Cardiac fibroblast (primary cell): ENCODE data around the gene TOM1.

Source experiments
- DNase-seq, 2 donors: peaks; one replicate each; pipeline versions ENCODE4 v3.0.0 to v3.0.0-alpha.2; 2010; ENCODE audit warnings: low read depth in 2 of 2
- H3K4me3 ChIP-seq, 2 donors: replicated peaks in 1 of 2; 1 replicate in 1 of 2; 2 replicates in 1 of 2; pipeline ENCODE4 v1.5.1; 2011; ENCODE audit warnings: low read depth in 2 of 2, low read length in 2 of 2, mild to moderate bottlenecking in 2 of 2, moderate library complexity in 1 of 2
- TF ChIP-seq, protein P1 (sequence below): IDR thresholded peaks from one replicate; pipeline ENCODE4 v1.5.1; 2011; ENCODE audit warnings: low read depth, mild to moderate bottlenecking, low read length, inconsistent platforms

The TOM1 gene

DNA sequence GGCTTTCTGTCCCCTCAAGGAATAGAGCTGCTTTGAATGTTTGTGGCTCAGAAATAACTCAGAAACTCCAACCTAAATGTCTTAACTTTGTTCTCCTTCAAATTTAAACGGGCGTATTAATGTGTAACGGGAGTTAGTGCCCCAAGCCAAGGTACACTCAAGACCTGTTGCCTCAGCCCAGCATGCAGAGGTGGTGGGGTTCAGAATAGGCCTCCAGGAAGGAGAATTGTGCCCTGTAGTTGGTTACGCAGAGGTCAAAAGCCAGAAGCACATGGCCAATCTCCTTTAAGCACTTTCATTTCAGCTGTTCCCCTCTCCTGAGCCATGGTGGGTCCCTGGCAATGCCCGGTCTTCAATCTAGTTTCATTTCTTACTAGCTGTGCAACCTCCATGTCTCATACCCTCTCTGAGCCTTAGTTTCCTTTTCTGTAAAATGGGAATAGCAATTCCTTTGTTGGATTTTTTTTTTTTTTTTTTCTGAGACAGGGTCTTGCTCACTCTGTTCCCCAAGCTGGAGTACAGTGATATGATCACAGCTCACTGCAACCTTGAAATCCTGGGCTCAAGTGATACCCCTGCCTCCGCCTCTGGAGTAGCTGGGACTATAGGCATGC is 85.4 kb downstream of the TOM1 start:
- no peak for DNase-seq
- no peak overlapping the region for H3K4me3 ChIP-seq
- TF ChIP-seq, protein P1, sequence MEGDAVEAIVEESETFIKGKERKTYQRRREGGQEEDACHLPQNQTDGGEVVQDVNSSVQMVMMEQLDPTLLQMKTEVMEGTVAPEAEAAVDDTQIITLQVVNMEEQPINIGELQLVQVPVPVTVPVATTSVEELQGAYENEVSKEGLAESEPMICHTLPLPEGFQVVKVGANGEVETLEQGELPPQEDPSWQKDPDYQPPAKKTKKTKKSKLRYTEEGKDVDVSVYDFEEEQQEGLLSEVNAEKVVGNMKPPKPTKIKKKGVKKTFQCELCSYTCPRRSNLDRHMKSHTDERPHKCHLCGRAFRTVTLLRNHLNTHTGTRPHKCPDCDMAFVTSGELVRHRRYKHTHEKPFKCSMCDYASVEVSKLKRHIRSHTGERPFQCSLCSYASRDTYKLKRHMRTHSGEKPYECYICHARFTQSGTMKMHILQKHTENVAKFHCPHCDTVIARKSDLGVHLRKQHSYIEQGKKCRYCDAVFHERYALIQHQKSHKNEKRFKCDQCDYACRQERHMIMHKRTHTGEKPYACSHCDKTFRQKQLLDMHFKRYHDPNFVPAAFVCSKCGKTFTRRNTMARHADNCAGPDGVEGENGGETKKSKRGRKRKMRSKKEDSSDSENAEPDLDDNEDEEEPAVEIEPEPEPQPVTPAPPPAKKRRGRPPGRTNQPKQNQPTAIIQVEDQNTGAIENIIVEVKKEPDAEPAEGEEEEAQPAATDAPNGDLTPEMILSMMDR: no peak

DNA sequence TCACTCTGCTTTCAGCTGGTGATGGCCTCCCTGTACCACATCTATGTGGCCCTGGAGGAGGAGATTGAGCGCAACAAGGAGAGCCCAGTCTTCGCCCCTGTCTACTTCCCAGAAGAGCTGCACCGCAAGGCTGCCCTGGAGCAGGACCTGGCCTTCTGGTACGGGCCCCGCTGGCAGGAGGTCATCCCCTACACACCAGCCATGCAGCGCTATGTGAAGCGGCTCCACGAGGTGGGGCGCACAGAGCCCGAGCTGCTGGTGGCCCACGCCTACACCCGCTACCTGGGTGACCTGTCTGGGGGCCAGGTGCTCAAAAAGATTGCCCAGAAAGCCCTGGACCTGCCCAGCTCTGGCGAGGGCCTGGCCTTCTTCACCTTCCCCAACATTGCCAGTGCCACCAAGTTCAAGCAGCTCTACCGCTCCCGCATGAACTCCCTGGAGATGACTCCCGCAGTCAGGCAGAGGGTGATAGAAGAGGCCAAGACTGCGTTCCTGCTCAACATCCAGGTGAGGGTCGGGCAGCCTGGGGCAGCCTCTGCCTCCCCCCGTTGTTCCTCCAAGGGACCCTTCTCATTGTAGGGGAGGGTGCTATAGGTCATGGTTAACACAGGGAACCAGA is 87.1 kb downstream of the TOM1 start:
- DNase-seq: no peak
- TF ChIP-seq, protein P1: no peak
- no peak overlapping the region for H3K4me3 ChIP-seq

DNA sequence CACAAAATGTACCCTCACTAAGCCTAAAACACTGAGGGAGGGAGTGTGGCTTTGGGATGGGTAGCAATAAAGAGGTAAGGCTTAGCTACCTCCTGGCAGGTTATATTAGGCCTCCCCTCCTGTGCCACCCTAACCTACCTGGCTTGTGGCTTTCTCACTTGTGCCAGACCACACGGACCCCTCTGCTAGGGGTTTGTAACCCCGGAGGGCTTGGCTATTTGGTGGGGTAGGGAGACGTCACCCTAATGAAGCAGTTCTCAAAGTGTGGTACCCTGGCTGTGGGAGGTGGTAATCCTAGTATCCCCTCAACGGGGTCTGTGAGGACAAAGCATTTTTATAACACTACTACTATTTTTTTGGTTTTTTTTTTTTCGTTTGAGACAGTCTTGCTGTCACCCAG is 91.2 kb downstream of the TOM1 start:
- no peak for DNase-seq
- TF ChIP-seq, protein P1: no peak
- no peak overlapping the region for H3K4me3 ChIP-seq

DNA sequence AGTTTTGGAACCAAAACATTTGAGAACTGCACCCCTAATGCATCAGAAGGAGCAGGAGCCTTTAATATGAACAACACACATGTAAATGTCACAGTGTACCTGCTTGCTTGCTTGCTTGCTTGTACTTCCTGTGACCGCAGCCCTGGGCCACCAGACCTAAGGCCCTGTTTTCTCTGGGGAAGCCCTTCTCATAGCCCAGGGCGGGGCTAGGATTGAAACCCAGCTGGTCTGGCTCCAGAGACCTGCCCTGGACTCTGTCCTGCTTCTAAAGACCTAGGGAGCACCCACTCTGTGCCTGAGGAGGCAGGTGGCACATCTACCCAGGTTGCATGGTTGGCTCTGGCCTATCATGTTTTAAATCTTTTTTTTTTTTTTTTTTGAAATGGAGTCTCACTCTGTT is 92.7 kb downstream of the TOM1 start:
- TF ChIP-seq, protein P1: no peak
- no peak overlapping the region for H3K4me3 ChIP-seq
- no peak for DNase-seq

DNA sequence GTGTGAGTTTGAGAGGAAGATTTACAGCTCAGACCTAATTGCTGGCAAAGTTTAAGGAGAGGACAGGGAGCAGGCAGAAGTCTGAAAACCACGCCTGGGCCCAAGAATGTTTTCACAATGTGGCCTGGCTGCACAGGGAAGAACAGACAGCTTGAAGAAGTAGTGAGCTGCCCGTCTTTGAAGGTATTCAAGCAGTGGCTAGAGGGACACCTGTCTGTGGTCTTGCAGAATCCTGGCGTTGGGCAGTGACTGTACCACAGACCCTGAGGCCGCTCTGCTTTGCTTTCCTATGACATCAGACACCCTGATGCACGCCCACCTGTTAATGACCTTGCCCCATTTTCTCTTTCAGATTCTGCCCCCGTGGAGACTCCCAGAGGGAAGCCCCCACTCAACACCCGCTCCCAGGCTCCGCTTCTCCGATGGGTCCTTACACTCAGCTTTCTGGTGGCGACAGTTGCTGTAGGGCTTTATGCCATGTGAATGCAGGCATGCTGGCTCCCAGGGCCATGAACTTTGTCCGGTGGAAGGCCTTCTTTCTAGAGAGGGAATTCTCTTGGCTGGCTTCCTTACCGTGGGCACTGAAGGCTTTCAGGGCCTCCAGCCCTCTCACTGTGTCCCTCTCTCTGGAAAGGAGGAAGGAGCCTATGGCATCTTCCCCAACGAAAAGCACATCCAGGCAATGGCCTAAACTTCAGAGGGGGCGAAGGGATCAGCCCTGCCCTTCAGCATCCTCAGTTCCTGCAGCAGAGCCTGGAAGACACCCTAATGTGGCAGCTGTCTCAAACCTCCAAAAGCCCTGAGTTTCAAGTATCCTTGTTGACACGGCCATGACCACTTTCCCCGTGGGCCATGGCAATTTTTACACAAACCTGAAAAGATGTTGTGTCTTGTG is 93.7 kb downstream of the TOM1 start:
- no peak for DNase-seq
- H3K4me3 ChIP-seq: no peak overlapping the region
- TF ChIP-seq, protein P1: no peak

DNA sequence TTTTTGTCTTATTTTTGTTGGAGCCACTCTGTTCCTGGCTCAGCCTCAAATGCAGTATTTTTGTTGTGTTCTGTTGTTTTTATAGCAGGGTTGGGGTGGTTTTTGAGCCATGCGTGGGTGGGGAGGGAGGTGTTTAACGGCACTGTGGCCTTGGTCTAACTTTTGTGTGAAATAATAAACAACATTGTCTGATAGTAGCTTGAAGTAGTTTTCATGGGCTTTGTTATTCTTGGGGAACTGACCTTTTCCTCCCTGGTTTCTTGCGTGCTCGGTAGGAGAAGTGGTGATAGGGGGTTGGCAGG is 94.3 kb downstream of the TOM1 start:
- no peak for DNase-seq
- H3K4me3 ChIP-seq: no peak overlapping the region
- TF ChIP-seq, protein P1: no peak
